Fibroblast of pulmonary artery (primary cell): ENCODE measurements around the gene BANF2.

Source experiments
- DNase-seq: peaks from one replicate; pipeline ENCODE4 v3.0.0-alpha.2; 2010; ENCODE audit warnings: low read depth
- H3K4me3 ChIP-seq: replicated peaks from 2 replicates; pipeline ENCODE4 v1.5.1; 2011; ENCODE audit warnings: low read depth, mild to moderate bottlenecking, control low read depth, low read length, moderate library complexity
- TF ChIP-seq, protein P1 (sequence below): IDR thresholded peaks from 2 replicates; pipeline ENCODE4 v1.5.1; 2011; ENCODE audit warnings: mild to moderate bottlenecking, control low read depth, low read length, inconsistent platforms; ENCODE audit errors: missing control alignments

Gene BANF2

GRCh38 chr20:17678886-17679285 is 20.9 kb upstream of the BANF2 start:
- no peak for DNase-seq
- TF ChIP-seq, protein P1, sequence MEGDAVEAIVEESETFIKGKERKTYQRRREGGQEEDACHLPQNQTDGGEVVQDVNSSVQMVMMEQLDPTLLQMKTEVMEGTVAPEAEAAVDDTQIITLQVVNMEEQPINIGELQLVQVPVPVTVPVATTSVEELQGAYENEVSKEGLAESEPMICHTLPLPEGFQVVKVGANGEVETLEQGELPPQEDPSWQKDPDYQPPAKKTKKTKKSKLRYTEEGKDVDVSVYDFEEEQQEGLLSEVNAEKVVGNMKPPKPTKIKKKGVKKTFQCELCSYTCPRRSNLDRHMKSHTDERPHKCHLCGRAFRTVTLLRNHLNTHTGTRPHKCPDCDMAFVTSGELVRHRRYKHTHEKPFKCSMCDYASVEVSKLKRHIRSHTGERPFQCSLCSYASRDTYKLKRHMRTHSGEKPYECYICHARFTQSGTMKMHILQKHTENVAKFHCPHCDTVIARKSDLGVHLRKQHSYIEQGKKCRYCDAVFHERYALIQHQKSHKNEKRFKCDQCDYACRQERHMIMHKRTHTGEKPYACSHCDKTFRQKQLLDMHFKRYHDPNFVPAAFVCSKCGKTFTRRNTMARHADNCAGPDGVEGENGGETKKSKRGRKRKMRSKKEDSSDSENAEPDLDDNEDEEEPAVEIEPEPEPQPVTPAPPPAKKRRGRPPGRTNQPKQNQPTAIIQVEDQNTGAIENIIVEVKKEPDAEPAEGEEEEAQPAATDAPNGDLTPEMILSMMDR, result no peak
- no peak overlapping the region for H3K4me3 ChIP-seq

DNA sequence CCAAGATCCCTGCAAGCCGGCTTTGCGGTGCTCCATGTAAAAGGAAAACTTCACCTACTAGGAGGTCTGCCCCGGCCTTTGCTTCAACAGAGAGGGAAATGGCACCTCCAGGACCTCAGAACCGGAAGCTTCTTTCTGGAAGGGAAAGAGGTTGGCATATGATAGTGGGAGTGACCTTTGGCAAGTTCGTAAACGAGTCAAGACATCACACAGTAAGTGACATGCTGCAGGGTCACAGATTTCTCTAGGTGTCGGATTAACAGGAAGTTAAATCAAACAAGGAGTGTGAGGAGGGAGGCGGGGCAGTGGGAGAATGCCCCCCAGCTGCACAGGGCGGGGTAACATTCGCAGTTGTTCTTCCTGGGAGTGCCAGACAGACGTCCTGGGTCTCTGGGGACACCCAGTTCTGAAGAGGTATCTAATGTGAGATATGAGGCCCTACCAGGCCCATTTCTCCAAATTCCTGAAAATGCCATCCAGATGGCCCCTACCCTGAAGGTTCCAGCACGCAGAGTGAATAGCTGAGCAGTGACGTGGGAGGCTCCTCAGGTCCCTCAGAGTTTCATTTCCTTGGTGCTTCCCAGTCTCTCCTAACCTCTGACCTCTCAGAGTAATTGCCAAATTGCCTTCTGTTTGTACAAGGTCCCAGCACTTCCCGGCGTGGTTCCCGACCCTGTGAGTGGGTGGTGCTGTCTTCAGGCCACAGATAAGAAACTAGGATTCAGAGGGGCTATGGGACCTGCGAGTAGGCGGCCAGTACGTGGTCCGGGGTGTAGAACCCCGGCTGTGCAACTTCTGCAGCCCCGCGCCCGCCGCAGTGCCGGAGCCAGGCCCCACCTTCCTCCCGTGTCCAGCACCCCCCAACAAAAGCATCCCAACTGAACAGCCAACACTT is 19.6 kb upstream of the BANF2 start:
- TF ChIP-seq, protein P1, result no peak
- peak overlapping the region; percentile 84 for H3K4me3 ChIP-seq
- DNase-seq, result peak; percentile 84

DNA sequence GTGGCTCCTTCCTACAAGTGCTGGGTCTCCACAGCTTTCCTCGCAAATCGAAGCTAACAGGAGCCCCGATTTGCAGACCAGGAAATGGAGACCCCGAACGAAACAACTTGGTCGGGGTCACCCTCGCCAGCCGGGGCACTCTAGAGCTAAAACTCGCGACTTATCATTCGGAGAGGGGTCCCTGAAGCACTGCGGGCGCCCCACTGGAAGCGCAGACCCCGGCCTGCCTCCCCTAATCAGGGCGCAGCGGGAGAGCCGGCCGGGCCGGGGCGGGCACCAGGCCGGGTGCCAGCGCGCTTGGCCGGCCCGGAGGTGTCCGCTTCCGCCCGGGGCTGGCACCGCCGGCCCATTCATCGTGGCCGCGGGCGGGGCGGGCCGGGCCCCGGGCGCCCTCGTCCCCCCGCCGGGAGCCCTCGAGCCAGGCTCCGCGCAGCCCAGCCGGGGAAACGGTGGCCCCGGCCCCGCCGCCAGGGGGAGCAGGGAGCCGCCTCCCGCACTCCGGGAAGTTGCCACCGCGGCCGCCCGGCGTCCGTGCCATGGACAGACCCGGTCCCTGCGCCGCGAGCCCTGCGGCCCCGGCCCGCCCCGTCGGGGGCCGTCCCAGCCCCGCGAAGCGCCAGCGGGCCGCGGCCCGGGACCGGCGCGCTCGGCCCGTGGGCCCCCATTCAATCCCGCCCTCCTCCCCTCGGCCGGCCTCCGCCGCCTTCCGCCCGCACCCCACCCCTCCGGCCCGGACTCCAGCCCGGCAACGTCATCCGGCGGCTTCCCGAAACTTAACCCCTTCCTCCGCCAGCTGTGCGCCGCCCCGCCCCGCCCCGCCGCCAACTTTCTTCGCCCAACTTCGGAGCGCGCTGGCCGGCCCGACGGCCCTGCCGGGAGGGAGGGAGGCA is 18.7 kb upstream of the BANF2 start:
- TF ChIP-seq, protein P1, result peak; percentile 23
- peak; percentile 74 for DNase-seq
- H3K4me3 ChIP-seq, result peak overlapping the region; percentile 84

- H3K4me3 ChIP-seq, result peak overlapping the region; percentile 84
- TF ChIP-seq, protein P1, result no peak
- no peak for DNase-seq
Measured at GRCh38 chr20:17681726-17682102, 18.1 kb upstream of the BANF2 start.

DNA sequence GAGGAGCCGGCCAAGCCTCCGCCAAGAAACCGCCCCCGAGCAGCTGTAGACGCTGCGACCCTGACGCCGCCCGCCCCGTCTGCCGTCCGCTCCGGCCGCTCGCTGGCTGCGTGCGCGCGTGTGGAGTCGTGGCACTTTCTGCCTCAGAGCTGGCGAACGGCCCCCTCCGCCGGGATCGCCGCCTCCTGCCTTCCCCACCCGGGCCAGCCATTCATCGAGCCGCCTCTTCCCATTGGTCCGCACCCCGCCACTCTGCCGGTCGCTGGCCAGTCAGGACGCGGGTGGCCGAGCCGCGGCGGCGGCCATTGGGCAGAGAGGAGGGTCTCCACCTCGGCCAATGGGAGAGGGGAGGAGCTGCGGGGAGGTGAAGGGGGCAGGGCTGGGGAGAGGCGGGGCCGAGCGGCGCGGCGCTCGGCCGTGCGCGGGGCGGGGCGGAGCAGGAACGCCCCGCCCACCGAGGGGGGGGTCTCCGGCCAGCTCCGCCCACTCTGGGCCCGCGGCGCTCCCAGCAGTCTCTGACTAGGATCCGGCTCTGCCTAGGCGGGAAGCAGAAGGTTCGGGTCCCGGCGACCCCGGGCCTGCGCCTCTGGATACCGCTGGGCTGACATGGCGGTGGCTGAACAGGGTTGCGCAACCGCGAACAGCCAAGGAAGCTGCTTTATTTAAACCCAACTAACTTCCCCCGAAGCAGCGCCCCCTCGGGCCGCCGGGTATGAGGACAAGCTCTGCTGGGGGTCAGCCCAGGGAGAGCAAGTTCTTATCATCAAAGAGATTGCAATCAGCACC is 17.5 kb upstream of the BANF2 start, which contains the start of gene RRBP1:
Gene RRBP1, minus strand, starts transcription at position 140 of the 786 bp plus-strand sequence. CDS start 21,735 bp downstream, outside the sequence.
- H3K4me3 ChIP-seq, result peak within 1 kb of the TSS; percentile 84
- peak; percentile 98 for DNase-seq
- TF ChIP-seq, protein P1, result peak; percentile 66

- TF ChIP-seq, protein P1, result no peak
- peak overlapping the region; percentile 59 for H3K4me3 ChIP-seq
Measured at GRCh38 chr20:17682889-17683198, 16.9 kb upstream of the BANF2 start.

More at GRCh38 chr20:17682889-17683198, 16.9 kb upstream of the BANF2 start:
- no peak for DNase-seq
